WERI-Rb-1 (cell line): Measurements from ENCODE around the gene CEND1.
A peak's percentile ranks its signal among the peaks of the same experiment; 100 is the strongest.

Source experiments
- DNase-seq: peaks from one replicate; pipeline ENCODE4 v3.0.0-alpha.2; 2020
- H3K27ac ChIP-seq: fragments of 250-450 bp; sonication (Bioruptor Pico); 2 replicates; pipeline ENCODE4 v1.5.1; 2020; ENCODE audit warnings: mild to moderate bottlenecking, moderate library complexity
- H3K27me3 ChIP-seq: fragments of 250-450 bp; sonication (Bioruptor Pico); 2 replicates; pipeline ENCODE4 v1.5.1; 2021; ENCODE audit warnings: mild to moderate bottlenecking, low read depth, moderate library complexity; ENCODE audit not compliant: insufficient read depth, severe bottlenecking
- H3K36me3 ChIP-seq: fragments of 250-450 bp; sonication (Bioruptor Pico); 2 replicates; pipeline ENCODE4 v1.5.1; 2020; ENCODE audit warnings: mild to moderate bottlenecking, moderate library complexity
- H3K4me3 ChIP-seq: 2 replicates; pipeline ENCODE4 v1.5.1; 2011; ENCODE audit warnings: low read depth, mild to moderate bottlenecking, control low read depth, low read length
- H3K9me3 ChIP-seq: fragments of 250-450 bp; sonication (Bioruptor Pico); 2 replicates; pipeline ENCODE4 v1.5.1; 2021; ENCODE audit warnings: mild to moderate bottlenecking, moderate library complexity; ENCODE audit not compliant: severe bottlenecking
- TF ChIP-seq, protein P1 (sequence below): IDR thresholded peaks from 2 replicates; pipeline ENCODE4 v1.5.1; 2011; ENCODE audit warnings: low read depth, mild to moderate bottlenecking, control low read depth, inconsistent platforms, low read length

Gene CEND1

DNA sequence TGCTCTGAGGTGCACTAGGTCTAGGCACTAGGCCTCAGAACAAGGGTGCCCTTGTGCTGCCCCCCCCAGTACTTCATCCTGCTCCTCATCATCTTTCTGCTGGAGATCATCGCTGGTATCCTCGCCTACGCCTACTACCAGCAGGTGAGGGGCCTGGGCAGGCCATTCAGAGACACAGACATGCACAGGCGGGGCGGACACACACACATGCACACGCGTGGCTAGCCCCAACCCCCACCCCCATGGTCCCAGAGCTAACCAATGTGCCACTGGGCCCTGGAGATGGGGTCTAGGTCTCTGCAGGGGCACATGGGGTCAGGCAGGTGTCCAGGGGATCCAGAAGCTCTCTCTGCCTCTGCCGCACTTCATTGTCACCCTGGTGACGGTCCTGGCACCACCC, 46.8 kb upstream of the CEND1 start:
- H3K36me3 ChIP-seq, result peaks cover 79% of the 10 kb centered on the region
- no peak for DNase-seq

DNA sequence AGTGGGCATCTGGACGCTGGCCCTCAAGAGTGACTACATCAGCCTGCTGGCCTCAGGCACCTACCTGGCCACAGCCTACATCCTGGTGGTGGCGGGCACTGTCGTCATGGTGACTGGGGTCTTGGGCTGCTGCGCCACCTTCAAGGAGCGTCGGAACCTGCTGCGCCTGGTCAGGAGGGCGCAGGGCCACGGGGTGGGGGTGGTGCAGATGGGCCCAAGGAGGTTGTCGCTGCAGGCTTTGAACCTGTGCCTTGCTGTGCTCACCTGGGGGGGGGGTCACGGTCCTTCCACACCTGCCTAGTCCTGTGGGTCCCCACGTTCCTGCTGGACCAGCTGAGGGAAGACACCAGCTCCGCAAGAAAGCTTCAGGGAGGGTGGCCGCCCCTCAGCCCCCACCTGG, 46.4 kb upstream of the CEND1 start:
- peaks cover 74% of the 10 kb centered on the region for H3K36me3 ChIP-seq
- H3K9me3 ChIP-seq, result no peaks in the 10 kb centered on the region
- H3K27ac ChIP-seq, result no peak overlapping the region
- TF ChIP-seq, protein P1, sequence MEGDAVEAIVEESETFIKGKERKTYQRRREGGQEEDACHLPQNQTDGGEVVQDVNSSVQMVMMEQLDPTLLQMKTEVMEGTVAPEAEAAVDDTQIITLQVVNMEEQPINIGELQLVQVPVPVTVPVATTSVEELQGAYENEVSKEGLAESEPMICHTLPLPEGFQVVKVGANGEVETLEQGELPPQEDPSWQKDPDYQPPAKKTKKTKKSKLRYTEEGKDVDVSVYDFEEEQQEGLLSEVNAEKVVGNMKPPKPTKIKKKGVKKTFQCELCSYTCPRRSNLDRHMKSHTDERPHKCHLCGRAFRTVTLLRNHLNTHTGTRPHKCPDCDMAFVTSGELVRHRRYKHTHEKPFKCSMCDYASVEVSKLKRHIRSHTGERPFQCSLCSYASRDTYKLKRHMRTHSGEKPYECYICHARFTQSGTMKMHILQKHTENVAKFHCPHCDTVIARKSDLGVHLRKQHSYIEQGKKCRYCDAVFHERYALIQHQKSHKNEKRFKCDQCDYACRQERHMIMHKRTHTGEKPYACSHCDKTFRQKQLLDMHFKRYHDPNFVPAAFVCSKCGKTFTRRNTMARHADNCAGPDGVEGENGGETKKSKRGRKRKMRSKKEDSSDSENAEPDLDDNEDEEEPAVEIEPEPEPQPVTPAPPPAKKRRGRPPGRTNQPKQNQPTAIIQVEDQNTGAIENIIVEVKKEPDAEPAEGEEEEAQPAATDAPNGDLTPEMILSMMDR, result no peak
- H3K4me3 ChIP-seq, result no peak overlapping the region
- no peaks in the 10 kb centered on the region for H3K27me3 ChIP-seq
- no peak for DNase-seq

More for the DNA sequence above, 46.8 kb upstream of the CEND1 start:
- Histone ChIP-seq H3K4me3 (no peak overlapping the region), H3K27ac (no peak overlapping the region; the same call in 1 of the 2 replicates), H3K9me3 (no peaks in the 10 kb centered on the region), H3K27me3 (no peaks in the 10 kb centered on the region)
- TF ChIP-seq, protein P1, result no peak

DNA sequence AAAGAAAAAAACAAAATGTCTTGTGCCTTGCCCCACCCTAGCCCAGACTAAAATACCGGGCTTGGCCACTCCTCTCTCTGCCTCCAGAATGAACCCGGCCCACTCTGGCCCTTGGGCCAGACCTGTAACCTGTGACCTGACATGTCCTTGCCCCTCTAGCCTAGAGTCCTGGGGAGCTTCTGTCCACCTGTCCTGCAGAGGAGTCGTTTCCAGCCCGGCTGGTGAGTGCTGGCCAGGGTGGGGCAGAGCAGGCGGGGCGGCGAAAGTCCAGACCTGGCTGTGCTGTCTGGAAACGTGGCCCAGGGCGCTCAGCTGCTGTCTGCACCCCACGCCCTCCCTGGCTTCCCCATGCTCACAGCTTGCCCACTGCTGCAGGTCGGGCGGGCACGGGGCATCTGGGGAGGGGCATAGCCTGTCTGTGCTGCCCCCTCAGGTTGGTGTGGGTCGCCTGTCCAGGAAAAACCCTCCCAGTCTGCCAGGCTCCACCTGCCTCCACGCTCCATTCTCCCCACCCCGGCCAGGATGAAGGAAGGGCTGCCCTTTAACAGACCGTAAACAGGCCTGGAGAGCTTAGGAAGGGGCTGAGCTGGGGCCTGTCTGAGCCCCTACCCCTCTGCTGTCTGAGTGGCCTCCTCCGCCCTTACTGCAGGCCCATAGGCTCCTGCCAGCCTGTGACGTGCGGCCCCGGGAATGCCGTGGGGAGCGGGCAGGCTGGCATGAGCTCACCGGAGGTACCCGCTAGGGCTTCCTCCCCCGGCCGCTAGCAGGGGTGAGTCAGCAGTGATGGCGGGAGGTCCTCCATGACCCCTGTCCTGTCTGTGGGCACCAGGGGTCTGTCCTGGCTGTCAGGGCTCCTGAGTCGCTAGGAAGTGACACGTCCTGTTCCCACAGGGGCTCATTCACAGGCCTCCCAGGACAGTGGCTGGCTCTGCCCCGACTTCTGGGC, 44.8 kb upstream of the CEND1 start:
- Histone ChIP-seq H3K36me3 (peaks cover 58% of the 10 kb centered on the region), H3K4me3 (no peak overlapping the region), H3K27ac (peak overlapping the region; percentile 96), H3K9me3 (no peaks in the 10 kb centered on the region), H3K27me3 (no peaks in the 10 kb centered on the region)
- no peak for DNase-seq
- TF ChIP-seq, protein P1, result no peak

DNA sequence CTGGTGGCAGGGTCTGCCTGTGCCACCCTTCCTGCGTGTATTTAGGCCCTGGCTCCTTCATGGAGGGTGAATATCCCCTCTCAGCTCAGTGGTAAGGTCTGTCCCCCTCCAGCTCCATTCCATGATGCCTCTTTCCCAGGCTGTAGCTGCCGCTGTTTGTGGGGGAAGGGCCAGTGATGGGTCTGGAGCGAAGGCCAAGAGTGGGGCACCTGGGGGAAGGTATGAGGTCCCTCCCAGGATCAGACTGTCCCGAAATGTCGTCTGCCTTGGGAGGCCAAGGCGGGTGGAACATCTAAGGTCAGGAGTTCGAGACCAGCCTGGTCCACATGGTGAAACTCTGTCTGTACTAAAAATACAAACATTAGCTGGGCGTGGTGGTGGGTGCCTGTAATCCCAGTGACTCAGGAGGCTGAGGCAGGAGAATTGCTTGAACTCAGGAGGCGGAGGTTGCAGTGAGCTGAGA, 44.0 kb upstream of the CEND1 start:
- TF ChIP-seq, protein P1, result no peak
- Histone ChIP-seq H3K9me3 (no peaks in the 10 kb centered on the region), H3K27me3 (no peaks in the 10 kb centered on the region), H3K27ac (peak overlapping the region; percentile 96), H3K36me3 (peaks cover 50% of the 10 kb centered on the region), H3K4me3 (peak overlapping the region; percentile 51)
- DNase-seq, result no peak

DNA sequence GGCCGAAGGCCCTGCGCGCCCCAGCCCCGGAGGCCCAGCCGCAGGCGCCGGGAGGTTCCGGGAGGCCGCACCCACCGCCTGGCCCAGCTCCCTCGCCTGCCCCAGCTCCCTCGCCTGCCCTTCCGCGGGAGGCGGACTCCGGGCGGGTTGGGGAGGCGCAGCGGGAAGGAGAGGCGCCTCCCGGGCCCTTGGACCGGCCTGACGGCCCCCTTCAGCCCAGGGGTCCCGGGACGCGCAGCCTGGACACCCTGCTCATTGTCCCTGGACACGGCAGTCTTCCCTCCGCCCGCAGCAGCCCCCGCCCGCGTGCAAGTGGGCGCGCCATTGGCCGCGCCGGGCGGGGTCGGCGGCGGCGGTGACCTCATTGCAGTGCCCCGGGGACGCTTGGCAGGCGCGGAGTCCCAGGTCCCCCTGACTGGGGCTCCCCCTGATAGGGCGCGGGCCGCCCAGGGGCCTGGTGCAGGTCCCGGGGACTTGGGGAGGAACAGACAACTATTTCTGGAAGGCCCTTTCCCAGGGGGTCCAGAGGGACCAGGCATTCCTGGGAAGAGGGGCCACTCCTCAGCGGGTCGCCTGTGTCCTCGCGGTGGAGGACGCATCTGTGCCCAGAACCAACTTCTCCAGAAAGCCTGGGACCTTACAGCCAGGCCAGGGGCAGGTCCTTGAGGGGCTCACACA, 43.4 kb upstream of the CEND1 start:
- Histone ChIP-seq H3K4me3 (peak overlapping the region; percentile 51), H3K9me3 (no peaks in the 10 kb centered on the region), H3K27ac (peak overlapping the region; percentile 96), H3K36me3 (peaks cover 44% of the 10 kb centered on the region), H3K27me3 (no peaks in the 10 kb centered on the region)
- TF ChIP-seq, protein P1, result no peak
- DNase-seq, result no peak
